Stimulated activated effector memory CD8-positive, alpha-beta T cell treated with anti-CD3 and anti-CD28 coated beads, Interleukin-12 subunit alpha, Interleukin-12 subunit beta, amount 100 ng/mL, for 72 hours (primary cell): Measurements from ENCODE around the gene PSMG2.
"Not testable (repeated sequence)": the region's sequence is repeated elsewhere in the genome, so short reads cannot be mapped to it uniquely, and the experiment has no call there.

Source experiments
- ATAC-seq: fragments of 150-1000 bp; cut with Tn5 transposase; 2 replicates; pipeline ENCODE4 v1.10.0; 2021
- DNase-seq, 2 donors: peaks; one replicate each; pipeline ENCODE4 v3.0.0; 2021 to 2022; ENCODE audit warnings: low spot score in 2 of 2
- H3K27ac Mint-ChIP-seq: one replicate; pipeline ENCODE4 v1.8.0; 2022; ENCODE audit warnings: mild to moderate bottlenecking, mixed read lengths
- H3K36me3 Mint-ChIP-seq: one replicate; pipeline ENCODE4 v1.8.0; 2022; ENCODE audit warnings: mild to moderate bottlenecking, mixed read lengths
- H3K4me1 Mint-ChIP-seq: one replicate; pipeline ENCODE4 v1.8.0; 2022; ENCODE audit warnings: mixed read lengths
- H3K4me3 Mint-ChIP-seq: one replicate; pipeline ENCODE4 v1.8.0; 2022; ENCODE audit warnings: mild to moderate bottlenecking, mixed read lengths
- H3K9me3 Mint-ChIP-seq: one replicate; pipeline ENCODE4 v1.8.0; 2022; ENCODE audit warnings: mixed read lengths

PSMG2 gene

DNA sequence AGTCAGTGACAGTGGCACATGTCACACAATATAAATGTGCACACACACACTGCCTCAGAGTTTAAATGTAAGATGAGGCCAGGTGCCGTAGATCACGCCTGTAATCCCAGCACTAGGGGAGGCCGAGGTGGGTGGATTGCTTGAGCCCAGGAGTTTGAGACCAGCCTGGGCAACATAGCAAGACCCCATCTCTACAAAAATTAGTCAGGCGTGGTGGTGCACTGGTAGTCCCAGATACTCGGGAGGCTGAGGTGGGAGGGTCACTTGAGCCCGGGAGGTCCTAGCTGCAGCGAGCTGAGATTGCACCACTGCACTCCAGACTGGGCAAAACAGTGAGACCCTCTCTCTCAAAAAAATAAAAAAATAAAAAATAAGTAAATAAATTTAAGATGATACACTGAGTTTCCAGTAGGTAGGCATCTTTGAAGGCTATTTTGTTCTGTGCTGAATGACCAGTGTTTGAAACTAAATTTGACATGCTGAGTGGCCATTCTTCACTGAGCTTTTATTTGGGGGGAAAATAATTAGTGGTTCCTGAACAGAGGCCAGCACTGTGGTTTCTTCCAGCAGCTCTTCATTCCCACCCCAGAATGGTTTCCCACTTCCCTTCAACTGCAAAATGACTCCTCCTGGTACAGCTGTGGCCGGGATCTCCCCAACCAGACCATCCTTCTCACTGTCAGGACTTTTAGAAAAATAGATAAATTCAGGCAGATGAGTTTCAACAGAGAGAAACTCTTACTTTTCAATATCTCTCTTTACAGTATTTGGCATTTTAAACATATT, 44.9 kb downstream of the PSMG2 start:
- no peak for DNase-seq
- peaks cover 8% of the 10 kb centered on the region for H3K36me3 Mint-ChIP-seq
- H3K4me3 Mint-ChIP-seq = no peak overlapping the region
- H3K9me3 Mint-ChIP-seq = no peaks in the 10 kb centered on the region
- ATAC-seq = no peak
- H3K27ac Mint-ChIP-seq = no peak overlapping the region
- H3K4me1 Mint-ChIP-seq = peaks cover 15% of the 10 kb centered on the region

DNA sequence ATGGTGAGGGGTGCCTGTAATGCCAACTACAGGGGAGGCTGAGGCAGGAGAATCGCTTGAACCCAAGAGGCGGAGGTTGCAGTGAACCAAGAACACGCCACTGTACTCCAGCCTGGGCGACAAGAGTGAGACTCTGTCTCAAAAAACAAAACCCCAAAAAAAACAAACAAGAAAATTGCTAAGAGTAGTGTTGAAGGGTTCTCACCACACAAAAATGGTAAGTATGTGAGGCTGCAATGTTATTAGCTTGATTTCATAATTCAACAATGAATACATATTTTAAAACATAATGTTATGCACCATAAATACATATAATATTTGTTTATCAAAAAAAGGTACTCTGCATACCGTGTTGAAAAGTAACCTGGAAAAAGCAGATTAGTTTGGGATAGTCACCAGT, 45.8 kb downstream of the PSMG2 start:
- DNase-seq = no peak
- Mint-ChIP-seq H3K4me1 (peaks cover 15% of the 10 kb centered on the region), H3K27ac (no peak overlapping the region), H3K4me3 (no peak overlapping the region), H3K36me3 (peaks cover 8% of the 10 kb centered on the region), H3K9me3 (no peaks in the 10 kb centered on the region)
- ATAC-seq = no peak

DNA sequence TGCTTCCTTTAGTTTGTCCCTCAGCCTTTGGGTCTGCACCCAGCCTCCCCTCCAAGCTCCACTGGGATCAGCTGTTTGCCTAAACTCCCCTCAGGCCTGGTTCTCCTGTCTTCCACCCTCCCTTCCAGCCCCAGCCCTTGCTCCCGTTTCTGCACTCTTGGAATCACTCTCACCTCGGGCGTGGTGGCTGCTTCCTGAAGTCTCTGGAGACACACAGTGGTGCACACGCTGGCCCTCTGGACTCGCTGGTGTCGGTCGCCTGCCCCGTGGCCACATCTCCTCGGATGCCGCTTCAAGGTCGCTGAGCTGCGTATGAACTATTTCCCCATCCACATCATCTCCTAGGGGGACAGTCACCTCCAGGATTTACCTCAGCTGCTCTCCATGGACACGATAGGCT, 46.3 kb downstream of the PSMG2 start:
- H3K27ac Mint-ChIP-seq = no peak overlapping the region

DNA sequence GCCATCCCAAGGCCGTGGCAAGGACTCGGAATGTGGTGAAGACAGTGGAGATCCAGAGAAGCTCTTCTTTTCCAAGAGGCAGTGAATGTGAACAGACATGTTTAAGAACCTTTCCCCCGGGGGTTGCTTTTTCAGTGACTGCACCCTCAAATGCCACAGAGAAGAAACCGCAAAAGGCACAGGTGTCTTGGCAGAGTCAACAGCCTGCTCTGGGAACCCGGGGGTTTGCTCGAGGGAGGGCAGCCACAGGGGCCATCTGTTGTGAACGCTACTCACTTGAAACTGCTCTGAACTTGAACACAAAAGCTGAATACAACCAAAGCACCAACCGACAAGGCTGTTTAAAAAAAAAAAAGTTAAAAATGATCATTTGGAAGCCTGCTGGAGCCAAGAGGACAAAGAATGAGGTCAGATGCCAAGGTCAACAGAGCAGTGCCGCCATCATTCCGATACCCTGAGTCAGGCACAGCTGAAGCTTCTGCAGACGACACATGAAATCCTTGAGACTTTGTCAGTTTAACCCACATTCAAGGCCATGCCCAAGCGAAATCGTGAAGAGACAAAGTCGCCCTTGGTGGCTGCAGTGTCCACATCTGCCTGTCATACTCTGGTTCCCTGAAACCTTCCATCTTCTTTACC, 47.4 kb downstream of the PSMG2 start:
- DNase-seq (no peak), ATAC-seq (no peak)
- H3K4me1 Mint-ChIP-seq = peaks cover 15% of the 10 kb centered on the region
- H3K9me3 Mint-ChIP-seq = no peaks in the 10 kb centered on the region
- no peak overlapping the region for H3K4me3 Mint-ChIP-seq
- H3K36me3 Mint-ChIP-seq = peaks cover 8% of the 10 kb centered on the region
- H3K27ac Mint-ChIP-seq = no peak overlapping the region

More for the DNA sequence above, 46.3 kb downstream of the PSMG2 start:
- Mint-ChIP-seq H3K9me3 (no peaks in the 10 kb centered on the region), H3K36me3 (peaks cover 8% of the 10 kb centered on the region), H3K4me1 (peaks cover 15% of the 10 kb centered on the region), H3K4me3 (no peak overlapping the region)
- no peak for ATAC-seq
- DNase-seq = no peak

DNA sequence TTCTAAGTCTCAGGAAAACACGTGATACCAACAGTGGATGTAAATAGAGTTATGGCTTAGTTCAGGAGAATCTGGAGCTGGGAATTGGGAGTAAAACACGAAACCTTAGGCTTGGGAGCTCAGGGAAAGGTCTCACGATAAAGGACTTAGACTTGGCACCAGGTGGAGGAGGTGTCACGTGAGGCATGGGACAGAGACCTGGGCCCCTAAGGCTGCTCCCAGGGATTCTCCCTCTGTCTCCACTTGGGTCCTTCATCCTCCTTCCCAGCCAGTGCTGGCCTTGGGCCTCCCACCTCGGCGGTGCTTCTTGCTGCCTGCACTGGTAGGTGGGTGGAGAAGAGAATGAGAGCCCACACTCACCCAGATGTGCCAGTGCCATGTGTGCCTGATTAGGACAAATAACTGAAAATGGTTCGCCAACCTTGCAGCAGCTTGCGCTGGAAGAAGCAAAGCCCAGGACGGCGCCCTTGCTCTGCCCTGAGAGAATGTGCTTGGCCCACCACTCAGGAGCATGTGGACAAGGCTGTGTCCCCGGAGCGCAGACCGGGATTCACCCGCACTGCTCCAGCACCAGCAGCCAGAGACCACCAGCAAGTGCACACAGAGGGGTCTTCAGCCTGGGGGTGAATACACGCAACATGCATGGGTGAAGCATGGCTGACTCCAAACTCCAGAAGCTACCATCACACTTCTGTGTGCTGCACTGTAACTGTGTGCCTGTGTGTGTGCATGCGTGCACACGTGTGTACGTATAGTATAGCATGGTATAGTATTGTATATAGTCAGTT, 48.1 kb downstream of the PSMG2 start:
- H3K4me1 Mint-ChIP-seq = peaks cover 15% of the 10 kb centered on the region
- H3K4me3 Mint-ChIP-seq = no peak overlapping the region
- no peak for DNase-seq
- peaks cover 8% of the 10 kb centered on the region for H3K36me3 Mint-ChIP-seq
- H3K27ac Mint-ChIP-seq = no peak overlapping the region
- ATAC-seq = no peak
- no peaks in the 10 kb centered on the region for H3K9me3 Mint-ChIP-seq

DNA sequence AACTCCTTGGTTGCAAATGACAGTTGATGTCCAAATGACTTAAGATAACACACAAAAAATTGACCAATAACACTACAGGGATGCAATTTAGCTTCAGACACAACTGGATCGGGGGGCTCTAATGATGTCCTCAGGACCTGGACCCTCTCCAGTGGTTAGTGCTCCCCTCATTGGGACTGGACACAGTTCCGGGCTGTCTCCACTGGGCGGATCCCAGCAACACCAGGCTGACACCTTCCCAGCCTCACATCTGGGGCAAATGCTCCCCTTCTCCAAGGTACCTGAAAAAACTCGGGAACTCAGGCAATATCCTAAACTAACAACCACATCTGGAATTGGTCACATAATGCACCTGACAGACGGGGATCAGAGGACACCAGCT, 48.7 kb downstream of the PSMG2 start:
- Mint-ChIP-seq H3K4me3 (no peak overlapping the region), H3K9me3 (no peaks in the 10 kb centered on the region), H3K4me1 (peaks cover 15% of the 10 kb centered on the region), H3K36me3 (peaks cover 8% of the 10 kb centered on the region), H3K27ac (no peak overlapping the region)
- no peak for ATAC-seq
- DNase-seq = no peak

DNA sequence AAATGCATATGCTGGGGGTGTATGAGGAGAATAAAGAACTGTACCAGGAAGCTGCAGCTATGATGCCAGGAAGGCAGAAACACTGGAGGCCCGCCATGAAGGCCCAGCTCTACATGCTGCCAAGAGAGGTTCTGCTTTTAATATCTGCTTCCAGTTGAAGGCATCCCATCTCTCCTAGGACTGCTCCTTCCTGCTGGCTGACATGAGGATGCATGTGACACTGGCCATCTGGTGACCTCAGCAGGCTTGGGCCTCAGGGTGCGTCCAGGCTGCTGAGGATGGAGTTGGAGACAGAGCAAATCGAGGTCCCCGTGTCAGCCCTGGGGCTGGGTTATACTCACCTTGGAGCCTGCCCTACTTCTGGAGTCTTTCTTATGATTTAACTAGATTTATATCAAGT, 49.0 kb downstream of the PSMG2 start:
- H3K4me1 Mint-ChIP-seq = peaks cover 15% of the 10 kb centered on the region
- H3K27ac Mint-ChIP-seq = no peak overlapping the region
- H3K9me3 Mint-ChIP-seq = no peaks in the 10 kb centered on the region
- no peak for DNase-seq
- H3K36me3 Mint-ChIP-seq = peaks cover 8% of the 10 kb centered on the region
- no peak for ATAC-seq
- H3K4me3 Mint-ChIP-seq = no peak overlapping the region

DNA sequence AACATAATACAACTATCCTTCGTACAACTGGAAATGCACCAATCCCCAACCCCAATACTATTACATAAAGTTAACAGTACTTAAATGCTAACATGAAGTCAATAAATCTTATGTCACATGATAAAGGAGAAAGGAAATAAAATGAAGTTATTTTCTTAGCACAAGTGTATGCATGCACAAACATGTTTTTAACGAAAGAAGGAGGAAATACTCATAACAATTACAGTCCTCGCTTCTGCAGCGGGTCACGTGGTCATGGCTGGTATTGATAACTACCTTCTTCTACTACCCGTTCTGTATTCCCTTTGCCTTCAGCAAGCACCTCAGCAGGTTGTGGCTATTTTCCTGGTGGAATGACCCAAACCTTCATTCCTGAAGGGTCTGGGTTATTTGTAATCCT, 51.7 kb downstream of the PSMG2 start:
- Mint-ChIP-seq H3K27ac (peak overlapping the region; percentile 24), H3K9me3 (no peaks in the 10 kb centered on the region), H3K4me1 (peaks cover 11% of the 10 kb centered on the region), H3K4me3 (no peak overlapping the region), H3K36me3 (peaks cover 2% of the 10 kb centered on the region)
- DNase-seq (no peak), ATAC-seq (no peak)

DNA sequence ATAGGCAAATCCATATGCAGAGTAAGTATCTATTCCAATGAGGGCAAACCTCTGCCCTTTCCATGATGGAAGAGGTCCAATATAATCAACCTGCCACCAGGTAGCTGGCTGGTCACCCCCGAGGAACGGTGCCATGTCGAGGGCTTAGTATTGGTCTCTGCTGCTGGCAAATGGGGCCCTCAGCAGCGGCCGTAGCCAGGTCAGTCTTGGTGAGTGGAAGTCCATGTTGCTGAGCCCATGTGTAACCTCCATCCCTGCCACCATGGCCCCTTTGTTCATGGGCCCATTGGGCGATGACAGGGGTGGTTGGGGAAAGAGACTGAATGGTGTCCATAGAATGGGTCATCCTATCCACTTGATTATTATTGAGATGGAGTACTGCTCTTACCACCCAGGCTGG, 52.8 kb downstream of the PSMG2 start:
- not testable (repeated sequence) for H3K4me3 Mint-ChIP-seq, H3K36me3 Mint-ChIP-seq, H3K4me1 Mint-ChIP-seq, H3K9me3 Mint-ChIP-seq, ATAC-seq, DNase-seq, H3K27ac Mint-ChIP-seq

DNA sequence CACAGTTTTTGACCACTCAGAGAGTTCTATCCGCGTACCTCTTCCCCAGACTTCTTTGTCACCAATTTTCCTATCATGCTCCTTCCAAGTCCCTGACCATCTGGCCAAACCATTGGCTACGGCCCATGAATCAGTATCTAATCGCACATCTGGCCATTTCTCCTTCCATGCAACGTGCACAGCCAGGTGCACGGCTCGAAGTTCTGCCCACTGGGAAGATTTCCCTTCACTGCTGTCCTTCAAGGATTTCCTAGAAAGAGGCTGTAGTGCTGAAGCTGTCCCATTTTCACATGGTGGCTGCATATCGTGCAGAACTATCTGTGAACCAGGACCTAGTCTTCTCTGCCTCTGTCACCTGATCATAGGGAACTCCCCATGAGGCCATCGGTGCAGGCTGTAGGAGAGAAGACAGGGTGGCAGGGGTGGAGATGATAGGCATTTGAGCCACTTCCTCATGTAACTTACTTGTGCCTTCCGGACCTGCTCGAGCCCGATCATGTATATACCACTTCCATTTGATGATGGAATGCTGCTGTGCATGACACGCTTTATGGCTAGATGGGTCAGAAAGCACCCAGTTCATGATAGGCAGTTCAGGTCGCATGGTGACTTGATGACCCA, 53.9 kb downstream of the PSMG2 start:
- DNase-seq, H3K9me3 Mint-ChIP-seq, H3K4me1 Mint-ChIP-seq, H3K4me3 Mint-ChIP-seq, ATAC-seq, H3K36me3 Mint-ChIP-seq, H3K27ac Mint-ChIP-seq: not testable (repeated sequence)

DNA sequence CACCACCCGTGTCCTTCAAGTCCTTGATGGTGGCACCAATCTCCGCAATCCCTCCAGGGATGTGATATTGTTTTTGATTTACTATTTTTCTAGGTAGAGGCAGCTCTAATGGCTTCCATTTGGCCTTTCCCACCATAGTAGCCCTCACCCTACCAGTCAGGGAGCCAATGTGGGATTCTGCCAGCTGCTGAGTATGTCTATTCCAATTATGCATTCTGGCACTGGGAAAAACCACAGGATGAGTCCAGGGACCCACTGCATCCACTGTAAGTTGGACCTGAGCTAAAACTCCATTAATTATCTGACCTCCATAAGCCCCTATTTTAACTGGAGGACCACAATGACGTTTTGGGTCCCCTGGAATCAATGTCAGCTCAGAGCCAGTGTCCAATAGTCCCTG, 55.7 kb downstream of the PSMG2 start:
- not testable (repeated sequence) for ATAC-seq, H3K27ac Mint-ChIP-seq, H3K36me3 Mint-ChIP-seq, H3K4me3 Mint-ChIP-seq, H3K9me3 Mint-ChIP-seq, H3K4me1 Mint-ChIP-seq, DNase-seq

DNA sequence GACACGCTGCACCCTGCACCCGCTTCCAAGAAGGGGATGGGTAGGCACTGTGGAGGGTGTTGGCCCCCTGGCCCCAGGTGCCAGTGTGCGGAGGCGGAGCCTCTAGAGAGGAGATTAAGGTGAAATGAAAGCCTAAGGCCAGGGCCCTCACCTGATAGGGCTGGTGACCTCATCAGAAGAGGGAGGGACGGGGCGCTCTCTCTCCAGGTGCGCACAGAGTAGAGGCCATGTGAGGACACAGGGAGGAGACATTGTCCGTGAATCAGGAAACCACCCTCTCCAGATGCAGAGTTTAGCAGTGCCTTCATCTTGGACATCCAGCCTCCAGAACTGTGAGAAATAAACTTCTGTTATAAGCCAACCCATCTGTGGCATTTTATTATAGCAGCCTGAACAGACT, 62.3 kb downstream of the PSMG2 start:
- Mint-ChIP-seq H3K36me3 (no peaks in the 10 kb centered on the region), H3K27ac (no peak overlapping the region), H3K4me1 (no peaks in the 10 kb centered on the region), H3K9me3 (no peaks in the 10 kb centered on the region), H3K4me3 (no peak overlapping the region)
- DNase-seq (no peak), ATAC-seq (peak; percentile 21)

DNA sequence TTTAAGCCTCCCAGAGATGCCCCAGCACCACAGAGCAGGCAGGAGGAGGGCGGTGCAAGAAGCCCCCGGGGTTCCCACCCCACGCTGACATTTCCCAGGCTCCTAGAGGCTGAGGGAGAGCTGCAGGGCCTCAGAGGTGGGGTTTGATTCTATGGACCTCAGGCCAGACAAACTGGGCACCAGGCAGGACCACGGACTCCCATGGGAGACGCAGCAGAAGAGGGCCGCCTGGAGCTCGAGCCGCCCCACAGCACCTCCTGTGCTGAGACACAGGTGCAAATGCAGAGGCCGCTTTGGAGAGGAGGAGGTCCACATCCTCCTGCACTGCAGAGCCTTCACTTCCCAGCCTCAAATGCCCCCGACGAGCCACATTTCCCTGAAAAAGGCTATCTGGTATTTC, 62.7 kb downstream of the PSMG2 start:
- H3K36me3 Mint-ChIP-seq = no peaks in the 10 kb centered on the region
- DNase-seq (no peak), ATAC-seq (no peak)
- no peaks in the 10 kb centered on the region for H3K4me1 Mint-ChIP-seq
- H3K9me3 Mint-ChIP-seq = no peaks in the 10 kb centered on the region
- H3K27ac Mint-ChIP-seq = no peak overlapping the region
- no peak overlapping the region for H3K4me3 Mint-ChIP-seq

DNA sequence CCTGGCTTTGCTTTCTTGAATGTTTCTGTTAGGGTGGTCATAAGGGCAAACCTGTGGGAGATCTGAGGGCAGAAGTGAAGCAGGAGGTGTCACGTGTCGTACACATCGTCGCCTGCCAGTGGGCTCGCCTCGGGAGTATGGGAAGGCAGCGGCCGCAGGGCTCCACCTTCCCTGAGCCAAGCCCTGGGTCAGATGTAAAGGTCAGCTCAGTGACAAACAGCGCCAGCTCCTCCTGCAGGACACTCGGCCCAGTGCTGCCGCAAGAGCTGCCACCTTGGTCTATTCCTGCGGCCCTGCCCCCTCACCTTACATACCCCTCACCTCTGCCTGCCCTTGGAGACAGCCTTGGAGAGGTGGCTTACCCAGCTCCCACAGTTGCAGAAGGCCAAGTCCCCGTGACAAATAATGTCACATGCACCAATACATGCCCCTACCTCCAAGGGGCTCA, 64.2 kb downstream of the PSMG2 start:
- H3K4me1 Mint-ChIP-seq = no peaks in the 10 kb centered on the region
- ATAC-seq (no peak), DNase-seq (no peak)
- no peak overlapping the region for H3K4me3 Mint-ChIP-seq
- H3K27ac Mint-ChIP-seq = no peak overlapping the region
- H3K36me3 Mint-ChIP-seq = no peaks in the 10 kb centered on the region
- H3K9me3 Mint-ChIP-seq = no peaks in the 10 kb centered on the region

DNA sequence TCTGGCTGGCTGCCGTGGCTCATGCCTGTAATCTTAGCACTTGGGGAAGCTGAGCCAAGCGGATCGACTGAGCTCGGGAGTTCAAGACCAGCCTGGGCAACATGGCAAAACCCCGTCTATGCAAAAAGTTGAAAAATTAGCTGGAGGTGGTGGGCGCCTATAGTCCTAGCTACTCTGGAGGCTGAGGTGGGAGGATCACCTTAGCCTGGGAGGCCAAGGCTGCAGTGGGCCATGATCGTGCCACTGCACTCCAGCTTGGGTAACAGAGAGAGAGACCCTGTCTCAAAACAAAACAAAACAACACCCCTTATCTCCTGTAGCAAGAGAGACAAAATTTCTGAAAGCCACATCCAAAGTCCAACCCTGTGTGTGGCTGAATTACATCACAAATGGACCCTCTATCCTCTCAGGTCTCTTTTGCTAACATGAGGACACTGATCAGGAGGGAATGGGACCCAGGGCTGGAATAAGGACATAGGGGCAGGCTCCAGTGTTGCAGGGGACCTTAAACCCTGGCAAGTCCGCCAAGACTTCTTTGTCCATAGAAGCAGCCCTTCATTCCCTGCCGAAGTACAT, 64.8 kb downstream of the PSMG2 start:
- Mint-ChIP-seq H3K36me3 (no peaks in the 10 kb centered on the region), H3K4me3 (no peak overlapping the region), H3K9me3 (no peaks in the 10 kb centered on the region), H3K4me1 (no peaks in the 10 kb centered on the region), H3K27ac (no peak overlapping the region)
- DNase-seq = no peak
- no peak for ATAC-seq
